ENCODE data around the gene RAD51D.

Gene RAD51D

DNA sequence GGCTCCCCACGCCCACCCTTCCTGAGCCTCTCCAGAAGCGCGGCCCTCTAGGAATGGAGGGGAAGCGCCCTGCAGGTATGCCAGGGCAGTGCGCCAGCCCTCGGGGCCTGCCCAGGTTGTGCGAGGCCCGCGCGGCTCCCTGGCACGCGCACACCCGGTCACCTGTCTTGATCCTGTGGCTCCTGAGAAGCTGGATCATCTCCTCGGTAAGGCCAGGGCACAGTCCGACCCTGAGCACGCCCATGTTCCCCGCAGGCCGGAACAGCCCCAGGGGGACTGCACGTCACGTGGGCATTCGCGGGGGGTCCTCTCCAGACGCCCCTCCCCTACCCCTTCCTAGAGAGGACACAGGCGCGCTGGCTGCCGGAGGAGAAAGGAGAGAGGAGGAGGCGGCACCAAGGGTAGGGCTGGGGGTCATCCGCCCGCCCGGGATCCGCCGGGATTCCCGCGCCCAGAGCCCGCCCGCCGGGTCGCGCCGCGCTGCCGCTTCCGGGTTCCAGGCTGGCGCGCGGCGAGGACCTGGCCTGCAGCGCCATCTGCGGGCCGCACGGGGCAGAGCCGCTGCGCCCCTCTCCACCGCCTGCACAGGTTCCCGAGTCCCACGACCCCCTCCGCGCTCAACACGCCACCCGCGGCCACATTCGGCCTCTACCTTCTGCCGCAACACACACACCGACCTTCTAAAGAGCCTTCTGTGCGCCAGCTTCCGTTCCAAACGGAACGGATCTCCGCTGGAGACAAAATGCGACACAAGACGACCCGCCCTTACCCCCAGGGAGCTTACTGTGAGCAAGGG is at the start of gene RAD51D (continued):
- TF ChIP-seq, protein P1, sequence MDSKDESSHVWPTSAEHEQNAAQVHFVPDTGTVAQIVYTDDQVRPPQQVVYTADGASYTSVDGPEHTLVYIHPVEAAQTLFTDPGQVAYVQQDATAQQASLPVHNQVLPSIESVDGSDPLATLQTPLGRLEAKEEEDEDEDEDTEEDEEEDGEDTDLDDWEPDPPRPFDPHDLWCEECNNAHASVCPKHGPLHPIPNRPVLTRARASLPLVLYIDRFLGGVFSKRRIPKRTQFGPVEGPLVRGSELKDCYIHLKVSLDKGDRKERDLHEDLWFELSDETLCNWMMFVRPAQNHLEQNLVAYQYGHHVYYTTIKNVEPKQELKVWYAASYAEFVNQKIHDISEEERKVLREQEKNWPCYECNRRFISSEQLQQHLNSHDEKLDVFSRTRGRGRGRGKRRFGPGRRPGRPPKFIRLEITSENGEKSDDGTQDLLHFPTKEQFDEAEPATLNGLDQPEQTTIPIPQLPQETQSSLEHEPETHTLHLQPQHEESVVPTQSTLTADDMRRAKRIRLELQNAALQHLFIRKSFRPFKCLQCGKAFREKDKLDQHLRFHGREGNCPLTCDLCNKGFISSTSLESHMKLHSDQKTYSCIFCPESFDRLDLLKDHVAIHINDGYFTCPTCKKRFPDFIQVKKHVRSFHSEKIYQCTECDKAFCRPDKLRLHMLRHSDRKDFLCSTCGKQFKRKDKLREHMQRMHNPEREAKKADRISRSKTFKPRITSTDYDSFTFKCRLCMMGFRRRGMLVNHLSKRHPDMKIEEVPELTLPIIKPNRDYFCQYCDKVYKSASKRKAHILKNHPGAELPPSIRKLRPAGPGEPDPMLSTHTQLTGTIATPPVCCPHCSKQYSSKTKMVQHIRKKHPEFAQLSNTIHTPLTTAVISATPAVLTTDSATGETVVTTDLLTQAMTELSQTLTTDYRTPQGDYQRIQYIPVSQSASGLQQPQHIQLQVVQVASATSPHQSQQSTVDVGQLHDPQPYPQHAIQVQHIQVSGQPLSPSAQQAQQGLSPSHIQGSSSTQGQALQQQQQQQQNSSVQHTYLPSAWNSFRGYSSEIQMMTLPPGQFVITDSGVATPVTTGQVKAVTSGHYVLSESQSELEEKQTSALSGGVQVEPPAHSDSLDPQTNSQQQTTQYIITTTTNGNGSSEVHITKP (tag by site-specific recombination; IDR thresholded peaks at IDR 0.05), result peak; percentile 51; the same call in 1 of the 2 replicates
- TF ChIP-seq, protein P2, sequence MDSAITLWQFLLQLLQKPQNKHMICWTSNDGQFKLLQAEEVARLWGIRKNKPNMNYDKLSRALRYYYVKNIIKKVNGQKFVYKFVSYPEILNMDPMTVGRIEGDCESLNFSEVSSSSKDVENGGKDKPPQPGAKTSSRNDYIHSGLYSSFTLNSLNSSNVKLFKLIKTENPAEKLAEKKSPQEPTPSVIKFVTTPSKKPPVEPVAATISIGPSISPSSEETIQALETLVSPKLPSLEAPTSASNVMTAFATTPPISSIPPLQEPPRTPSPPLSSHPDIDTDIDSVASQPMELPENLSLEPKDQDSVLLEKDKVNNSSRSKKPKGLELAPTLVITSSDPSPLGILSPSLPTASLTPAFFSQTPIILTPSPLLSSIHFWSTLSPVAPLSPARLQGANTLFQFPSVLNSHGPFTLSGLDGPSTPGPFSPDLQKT (IDR thresholded peaks at IDR 0.05; ENCODE audit: borderline replicate concordance, low read depth, low read length), result no peak; the same call in 1 of the 2 replicates
- TF ChIP-seq ZNF426 (tag by site-specific recombination; IDR thresholded peaks at IDR 0.05), result no peak
- TF ChIP-seq ZNF530 (tag by site-specific recombination; IDR thresholded peaks at IDR 0.05; ENCODE audit: low read depth), result no peak
- TF ChIP-seq ZNF600 (tag by site-specific recombination; IDR thresholded peaks at IDR 0.05), result peak; percentile 56; the same call in 1 of the 2 replicates
- TF ChIP-seq ZNF335 (tag by site-specific recombination; conservative IDR thresholded peaks at IDR 0.05), result peak; percentile 94
- peak; percentile 95 for TF ChIP-seq ZIC2 (tag by site-specific recombination; IDR thresholded peaks at IDR 0.05)
- TF ChIP-seq ZNF549 (tag by site-specific recombination; IDR thresholded peaks at IDR 0.05), result no peak
- TF ChIP-seq KLF10 (tag by site-specific recombination; IDR thresholded peaks at IDR 0.05), result peak; percentile 44; the same call in 1 of the 2 replicates
- TF ChIP-seq ZNF324 (tag by site-specific recombination; IDR thresholded peaks at IDR 0.05), result no peak
- peak; percentile 82 for TF ChIP-seq SP3 (tag by site-specific recombination; IDR thresholded peaks at IDR 0.05)
- TF ChIP-seq, protein P3, sequence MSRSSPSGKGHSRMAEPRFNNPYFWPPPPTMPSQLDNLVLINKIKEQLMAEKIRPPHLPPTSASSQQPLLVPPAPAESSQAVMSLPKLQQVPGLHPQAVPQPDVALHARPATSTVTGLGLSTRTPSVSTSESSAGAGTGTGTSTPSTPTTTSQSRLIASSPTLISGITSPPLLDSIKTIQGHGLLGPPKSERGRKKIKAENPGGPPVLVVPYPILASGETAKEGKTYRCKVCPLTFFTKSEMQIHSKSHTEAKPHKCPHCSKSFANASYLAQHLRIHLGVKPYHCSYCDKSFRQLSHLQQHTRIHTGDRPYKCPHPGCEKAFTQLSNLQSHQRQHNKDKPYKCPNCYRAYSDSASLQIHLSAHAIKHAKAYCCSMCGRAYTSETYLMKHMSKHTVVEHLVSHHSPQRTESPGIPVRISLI (tag by site-specific recombination; IDR thresholded peaks at IDR 0.05), result no peak
- TF ChIP-seq ZNF510 (tag by site-specific recombination; IDR thresholded peaks at IDR 0.05; ENCODE audit: insufficient replicate concordance), result no peak
- peak; percentile 70 for TF ChIP-seq KLF1 (tag by site-specific recombination; IDR thresholded peaks at IDR 0.05)
- TF ChIP-seq ZNF138 (tag by site-specific recombination; IDR thresholded peaks at IDR 0.05; ENCODE audit: borderline replicate concordance), result no peak
- TF ChIP-seq ZNF843 (tag by site-specific recombination; IDR thresholded peaks at IDR 0.05), result no peak
- no peak; the same call in 1 of the 2 replicates for TF ChIP-seq YY1 (tag by site-specific recombination; IDR thresholded peaks at IDR 0.05)
- peak; percentile 90 for TF ChIP-seq IKZF3 (tag by site-specific recombination; IDR thresholded peaks at IDR 0.05)
- no peak for TF ChIP-seq ZNF658 (tag by site-specific recombination; IDR thresholded peaks at IDR 0.05)
- TF ChIP-seq, protein P4, sequence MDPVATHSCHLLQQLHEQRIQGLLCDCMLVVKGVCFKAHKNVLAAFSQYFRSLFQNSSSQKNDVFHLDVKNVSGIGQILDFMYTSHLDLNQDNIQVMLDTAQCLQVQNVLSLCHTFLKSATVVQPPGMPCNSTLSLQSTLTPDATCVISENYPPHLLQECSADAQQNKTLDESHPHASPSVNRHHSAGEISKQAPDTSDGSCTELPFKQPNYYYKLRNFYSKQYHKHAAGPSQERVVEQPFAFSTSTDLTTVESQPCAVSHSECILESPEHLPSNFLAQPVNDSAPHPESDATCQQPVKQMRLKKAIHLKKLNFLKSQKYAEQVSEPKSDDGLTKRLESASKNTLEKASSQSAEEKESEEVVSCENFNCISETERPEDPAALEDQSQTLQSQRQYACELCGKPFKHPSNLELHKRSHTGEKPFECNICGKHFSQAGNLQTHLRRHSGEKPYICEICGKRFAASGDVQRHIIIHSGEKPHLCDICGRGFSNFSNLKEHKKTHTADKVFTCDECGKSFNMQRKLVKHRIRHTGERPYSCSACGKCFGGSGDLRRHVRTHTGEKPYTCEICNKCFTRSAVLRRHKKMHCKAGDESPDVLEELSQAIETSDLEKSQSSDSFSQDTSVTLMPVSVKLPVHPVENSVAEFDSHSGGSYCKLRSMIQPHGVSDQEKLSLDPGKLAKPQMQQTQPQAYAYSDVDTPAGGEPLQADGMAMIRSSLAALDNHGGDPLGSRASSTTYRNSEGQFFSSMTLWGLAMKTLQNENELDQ (tag by site-specific recombination; IDR thresholded peaks at IDR 0.05; ENCODE audit: low read depth), result no peak
- no peak for TF ChIP-seq ZNF792 (tag by site-specific recombination; IDR thresholded peaks at IDR 0.05)
- TF ChIP-seq, protein P5, sequence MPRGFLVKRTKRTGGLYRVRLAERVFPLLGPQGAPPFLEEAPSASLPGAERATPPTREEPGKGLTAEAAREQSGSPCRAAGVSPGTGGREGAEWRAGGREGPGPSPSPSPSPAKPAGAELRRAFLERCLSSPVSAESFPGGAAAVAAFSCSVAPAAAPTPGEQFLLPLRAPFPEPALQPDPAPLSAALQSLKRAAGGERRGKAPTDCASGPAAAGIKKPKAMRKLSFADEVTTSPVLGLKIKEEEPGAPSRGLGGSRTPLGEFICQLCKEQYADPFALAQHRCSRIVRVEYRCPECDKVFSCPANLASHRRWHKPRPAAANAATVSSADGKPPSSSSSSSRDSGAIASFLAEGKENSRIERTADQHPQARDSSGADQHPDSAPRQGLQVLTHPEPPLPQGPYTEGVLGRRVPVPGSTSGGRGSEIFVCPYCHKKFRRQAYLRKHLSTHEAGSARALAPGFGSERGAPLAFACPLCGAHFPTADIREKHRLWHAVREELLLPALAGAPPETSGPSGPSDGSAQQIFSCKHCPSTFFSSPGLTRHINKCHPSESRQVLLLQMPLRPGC (tag by site-specific recombination; IDR thresholded peaks at IDR 0.05), result 0 out of 2 replicates have a peak, but pooled peaks have one; percentile 17
- TF ChIP-seq BCL11A (tag by site-specific recombination; IDR thresholded peaks at IDR 0.05; ENCODE audit: low read depth), result no peak
- no peak for TF ChIP-seq ZNF521 (tag by site-specific recombination; IDR thresholded peaks at IDR 0.05)
- no peak for TF ChIP-seq ZNF555 (tag by site-specific recombination; conservative IDR thresholded peaks at IDR 0.05)
- no peak for TF ChIP-seq FEZF1 (tag by site-specific recombination; IDR thresholded peaks at IDR 0.05)
